ENCODE measurements around the gene SLC25A33.
"Not testable (repeated sequence)": the region's sequence is repeated elsewhere in the genome, so short reads cannot be mapped to it uniquely, and the experiment has no call there.

Gene SLC25A33

GRCh38 chr1:9539165-9539828 is at the start of gene SLC25A33:
Gene SLC25A33, plus strand, starts transcription at chr1:9539465. Its CDS starts 227 bp downstream, at chr1:9539692.
- peak; percentile 94 for DNase-seq (ENCODE audit: low read depth)

GRCh38 chr1:9490605-9491339 is 48.5 kb upstream of the SLC25A33 start:
- DNase-seq (ENCODE audit: low read depth), result peak; percentile 69

- no peak for DNase-seq (ENCODE audit: low read depth)
Observed at GRCh38 chr1:9493326-9493725, 45.9 kb upstream of the SLC25A33 start.

GRCh38 chr1:9494936-9495758 is 44.1 kb upstream of the SLC25A33 start:
- peak; percentile 8 for DNase-seq (ENCODE audit: low read depth)

- DNase-seq (ENCODE audit: low read depth), result no peak
Observed at GRCh38 chr1:9495854-9496374, 43.4 kb upstream of the SLC25A33 start.

- DNase-seq (ENCODE audit: low read depth), result no peak
Observed at GRCh38 chr1:9500756-9501754, 38.2 kb upstream of the SLC25A33 start.

- no peak for DNase-seq (ENCODE audit: low read depth)
Observed at GRCh38 chr1:9503001-9503675, 36.1 kb upstream of the SLC25A33 start.

- no peak for DNase-seq (ENCODE audit: low read depth)
Observed at GRCh38 chr1:9505143-9505542, 34.1 kb upstream of the SLC25A33 start.

- no peak for DNase-seq (ENCODE audit: low read depth)
Observed at GRCh38 chr1:9506901-9507300, 32.4 kb upstream of the SLC25A33 start.

GRCh38 chr1:9510130-9510529 is 29.1 kb upstream of the SLC25A33 start:
- DNase-seq (ENCODE audit: low read depth), result no peak

- DNase-seq (ENCODE audit: low read depth), result not testable (repeated sequence)
Observed at GRCh38 chr1:9515550-9515949, 23.7 kb upstream of the SLC25A33 start.

GRCh38 chr1:9518454-9518998 is 20.7 kb upstream of the SLC25A33 start:
- no peak for DNase-seq (ENCODE audit: low read depth)

GRCh38 chr1:9520411-9520810 is 18.9 kb upstream of the SLC25A33 start:
- DNase-seq (ENCODE audit: low read depth), result no peak

- no peak for DNase-seq (ENCODE audit: low read depth)
Observed at GRCh38 chr1:9529190-9529589, 10.1 kb upstream of the SLC25A33 start.

- no peak for DNase-seq (ENCODE audit: low read depth)
Observed at GRCh38 chr1:9530320-9530719, 8.9 kb upstream of the SLC25A33 start.

GRCh38 chr1:9534953-9535352 is 4.3 kb upstream of the SLC25A33 start:
- DNase-seq (ENCODE audit: low read depth), result no peak

GRCh38 chr1:9536301-9536700 is 3.0 kb upstream of the SLC25A33 start:
- no peak for DNase-seq (ENCODE audit: low read depth)

- DNase-seq (ENCODE audit: low read depth), result no peak
Observed at GRCh38 chr1:9537863-9538668, 1.2 kb upstream of the SLC25A33 start.

- DNase-seq (ENCODE audit: low read depth), result no peak
Observed at GRCh38 chr1:9538669-9539164, 548 bp upstream of the SLC25A33 start.

Measured in GM04504 (cell line).